GM12865 (cell line): ENCODE measurements around the gene SLC2A5.

Experiments used
- DNase-seq: peaks from one replicate; pipeline ENCODE4 v3.0.0; 2010; ENCODE audit warnings: low read depth
- H3K4me3 ChIP-seq: 2 replicates; pipeline ENCODE4 v1.5.1; 2011; ENCODE audit warnings: mild to moderate bottlenecking, low read depth, low read length, control low read depth
- TF ChIP-seq, protein P1 (sequence below): IDR thresholded peaks from 2 replicates; pipeline ENCODE4 v1.5.1; 2011; ENCODE audit warnings: low read length, control low read depth, low read depth, inconsistent platforms; ENCODE audit not compliant: insufficient read depth; ENCODE audit errors: missing control alignments

SLC2A5 gene

DNA sequence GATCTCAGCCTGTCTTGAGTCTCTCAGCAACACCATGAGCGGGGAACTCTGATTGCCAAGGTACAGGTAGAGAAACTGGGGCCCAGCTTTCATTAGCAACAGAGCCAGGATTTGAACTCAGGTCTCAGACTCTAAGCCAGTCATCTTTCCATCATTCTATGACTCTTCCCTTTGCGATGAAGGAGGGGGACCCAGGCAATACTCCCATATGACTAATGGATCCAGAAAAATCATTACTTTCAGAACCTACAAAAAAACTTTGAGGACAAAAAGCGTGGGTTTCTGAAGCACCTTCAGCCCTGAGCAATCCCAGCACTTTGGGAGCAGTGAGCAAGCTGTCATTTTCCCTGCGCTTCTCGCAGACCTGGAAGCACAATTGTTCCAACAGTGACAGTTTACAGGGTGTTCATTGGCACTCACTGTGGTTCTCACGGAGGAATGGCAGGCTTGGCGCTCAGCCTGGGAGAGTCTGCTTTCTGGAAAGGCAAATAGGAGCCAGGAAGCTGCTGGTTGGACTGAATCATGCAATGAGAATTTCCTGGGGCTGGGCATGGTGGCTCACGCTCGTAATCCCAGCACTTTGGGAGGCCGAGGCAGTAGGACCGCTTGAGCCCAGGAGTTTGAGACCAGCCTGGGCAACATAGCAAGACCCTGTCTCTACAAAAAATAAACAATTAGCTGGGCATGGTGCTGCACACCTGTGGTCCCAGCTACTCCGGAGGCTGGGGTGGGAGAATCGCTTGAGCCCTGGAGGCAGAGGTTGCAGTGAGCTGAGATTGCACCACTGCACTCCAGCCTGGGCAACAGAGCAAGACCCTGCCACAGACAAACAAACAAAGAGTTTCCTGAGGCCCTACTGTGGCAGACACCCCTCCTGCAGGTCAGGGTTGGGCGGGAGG lies 83.3 kb downstream of the SLC2A5 start:
- DNase-seq, result no peak
- H3K4me3 ChIP-seq, result no peak overlapping the region
- TF ChIP-seq, protein P1, sequence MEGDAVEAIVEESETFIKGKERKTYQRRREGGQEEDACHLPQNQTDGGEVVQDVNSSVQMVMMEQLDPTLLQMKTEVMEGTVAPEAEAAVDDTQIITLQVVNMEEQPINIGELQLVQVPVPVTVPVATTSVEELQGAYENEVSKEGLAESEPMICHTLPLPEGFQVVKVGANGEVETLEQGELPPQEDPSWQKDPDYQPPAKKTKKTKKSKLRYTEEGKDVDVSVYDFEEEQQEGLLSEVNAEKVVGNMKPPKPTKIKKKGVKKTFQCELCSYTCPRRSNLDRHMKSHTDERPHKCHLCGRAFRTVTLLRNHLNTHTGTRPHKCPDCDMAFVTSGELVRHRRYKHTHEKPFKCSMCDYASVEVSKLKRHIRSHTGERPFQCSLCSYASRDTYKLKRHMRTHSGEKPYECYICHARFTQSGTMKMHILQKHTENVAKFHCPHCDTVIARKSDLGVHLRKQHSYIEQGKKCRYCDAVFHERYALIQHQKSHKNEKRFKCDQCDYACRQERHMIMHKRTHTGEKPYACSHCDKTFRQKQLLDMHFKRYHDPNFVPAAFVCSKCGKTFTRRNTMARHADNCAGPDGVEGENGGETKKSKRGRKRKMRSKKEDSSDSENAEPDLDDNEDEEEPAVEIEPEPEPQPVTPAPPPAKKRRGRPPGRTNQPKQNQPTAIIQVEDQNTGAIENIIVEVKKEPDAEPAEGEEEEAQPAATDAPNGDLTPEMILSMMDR, result no peak
